ENCODE measurements around the gene RHEBL1. TPM values are rescaled to one million over a fixed set of nuclear protein-coding genes. Genes with fewer than 3 reads are reported as not detected.

RHEBL1 gene
- polyA plus RNA-seq, 1 donor (not counting 4 experiments of a cell fraction or from before 2014, with no cell fraction given), result 0.51 TPM

DNA sequence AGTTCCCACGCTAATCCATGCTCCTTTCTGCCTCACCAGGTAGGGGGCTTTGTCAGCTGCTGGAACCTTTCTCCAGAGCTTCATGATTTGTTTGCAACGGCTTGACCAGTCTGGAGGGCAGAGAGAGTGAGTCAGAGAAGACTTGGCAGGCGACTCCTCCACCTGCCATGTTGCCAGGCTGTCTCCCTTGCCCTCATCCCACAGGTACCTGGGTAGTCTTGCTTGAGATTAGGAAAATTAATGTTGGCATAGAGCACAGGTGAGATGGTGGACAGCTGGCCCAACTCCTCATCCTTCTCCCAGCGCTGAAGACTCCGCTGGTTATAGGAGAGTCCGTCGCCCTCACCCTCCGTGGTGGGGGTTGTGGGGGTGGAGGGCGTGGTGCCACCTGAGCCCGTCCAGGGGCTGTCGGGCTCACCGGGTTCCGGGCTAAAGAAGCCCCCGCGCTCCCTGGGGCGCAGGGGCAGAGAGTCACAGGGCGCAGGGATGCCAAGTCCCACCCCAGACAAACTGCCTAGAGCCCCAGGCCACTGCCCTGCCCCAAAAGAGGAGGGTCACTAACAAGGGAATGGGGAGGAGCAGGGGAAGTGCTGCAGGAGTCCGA is 27.8 kb downstream of the RHEBL1 start:
- Histone ChIP-seq H3K9ac (ENCODE audit: control insufficient read depth, extremely low read depth, insufficient read depth, low read length) (no peak overlapping the region), H3K27me3 (ENCODE audit: control insufficient read depth, extremely low read depth, insufficient read depth, low read length) (no peaks in the 10 kb centered on the region), H3K4me2 (ENCODE audit: control insufficient read depth, extremely low read depth, insufficient read depth, low read depth, low read length) (no peak overlapping the region), H2AFZ (ENCODE audit: control insufficient read depth, low read length) (no peak overlapping the region), H3K4me3 (ENCODE audit: control insufficient read depth in 2 of 3, extremely low read depth in 1 of 3, insufficient read depth in 2 of 3, low read depth in 1 of 3, low read length in 3 of 3) (no peak overlapping the region), H3K4me1 (ENCODE audit: control insufficient read depth, extremely low read depth, insufficient read depth, low read length) (no peaks in the 10 kb centered on the region), H3K36me3 (ENCODE audit: control insufficient read depth in 2 of 2, extremely low read depth in 1 of 2, insufficient read depth in 2 of 2, low read length in 2 of 2) (peaks cover 67 to 73% of the 10 kb centered on the region in 2 experiments), H3K79me2 (ENCODE audit: control insufficient read depth, insufficient read depth, low read length) (peaks cover 1% of the 10 kb centered on the region), H4K20me1 (ENCODE audit: control insufficient read depth, extremely low read depth, insufficient read depth, low read length) (no peaks in the 10 kb centered on the region), H3K9me3 (ENCODE audit: control insufficient read depth, low read depth, low read length) (no peaks in the 10 kb centered on the region), H3K27ac (ENCODE audit: control insufficient read depth, insufficient read depth, low read length) (no peak overlapping the region), H3K9me1 (ENCODE audit: control insufficient read depth, extremely low read depth, insufficient read depth, low read length) (peaks cover 2% of the 10 kb centered on the region)
- TF ChIP-seq EZH2 (IDR thresholded peaks at IDR 0.05; ENCODE audit: low read length), result no peak
- TF ChIP-seq, protein P1, sequence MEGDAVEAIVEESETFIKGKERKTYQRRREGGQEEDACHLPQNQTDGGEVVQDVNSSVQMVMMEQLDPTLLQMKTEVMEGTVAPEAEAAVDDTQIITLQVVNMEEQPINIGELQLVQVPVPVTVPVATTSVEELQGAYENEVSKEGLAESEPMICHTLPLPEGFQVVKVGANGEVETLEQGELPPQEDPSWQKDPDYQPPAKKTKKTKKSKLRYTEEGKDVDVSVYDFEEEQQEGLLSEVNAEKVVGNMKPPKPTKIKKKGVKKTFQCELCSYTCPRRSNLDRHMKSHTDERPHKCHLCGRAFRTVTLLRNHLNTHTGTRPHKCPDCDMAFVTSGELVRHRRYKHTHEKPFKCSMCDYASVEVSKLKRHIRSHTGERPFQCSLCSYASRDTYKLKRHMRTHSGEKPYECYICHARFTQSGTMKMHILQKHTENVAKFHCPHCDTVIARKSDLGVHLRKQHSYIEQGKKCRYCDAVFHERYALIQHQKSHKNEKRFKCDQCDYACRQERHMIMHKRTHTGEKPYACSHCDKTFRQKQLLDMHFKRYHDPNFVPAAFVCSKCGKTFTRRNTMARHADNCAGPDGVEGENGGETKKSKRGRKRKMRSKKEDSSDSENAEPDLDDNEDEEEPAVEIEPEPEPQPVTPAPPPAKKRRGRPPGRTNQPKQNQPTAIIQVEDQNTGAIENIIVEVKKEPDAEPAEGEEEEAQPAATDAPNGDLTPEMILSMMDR (optimal IDR thresholded peaks at IDR 0.05 in 1 of 3, IDR thresholded peaks at IDR 0.05 in 1 of 3, conservative IDR thresholded peaks at IDR 0.05 in 1 of 3; ENCODE audit: extremely low read depth in 1 of 3, insufficient read depth in 2 of 3, low read length in 3 of 3), result no peak
- DNase-seq (ENCODE audit: low read depth, low spot score) (no peak), FAIRE-seq (no peak)
- dilution Hi-C loops (cut with MboI; ENCODE audit: extremely low pct_ligation_motif_present, low sequenced_read_pairs), result no loop called here

DNA sequence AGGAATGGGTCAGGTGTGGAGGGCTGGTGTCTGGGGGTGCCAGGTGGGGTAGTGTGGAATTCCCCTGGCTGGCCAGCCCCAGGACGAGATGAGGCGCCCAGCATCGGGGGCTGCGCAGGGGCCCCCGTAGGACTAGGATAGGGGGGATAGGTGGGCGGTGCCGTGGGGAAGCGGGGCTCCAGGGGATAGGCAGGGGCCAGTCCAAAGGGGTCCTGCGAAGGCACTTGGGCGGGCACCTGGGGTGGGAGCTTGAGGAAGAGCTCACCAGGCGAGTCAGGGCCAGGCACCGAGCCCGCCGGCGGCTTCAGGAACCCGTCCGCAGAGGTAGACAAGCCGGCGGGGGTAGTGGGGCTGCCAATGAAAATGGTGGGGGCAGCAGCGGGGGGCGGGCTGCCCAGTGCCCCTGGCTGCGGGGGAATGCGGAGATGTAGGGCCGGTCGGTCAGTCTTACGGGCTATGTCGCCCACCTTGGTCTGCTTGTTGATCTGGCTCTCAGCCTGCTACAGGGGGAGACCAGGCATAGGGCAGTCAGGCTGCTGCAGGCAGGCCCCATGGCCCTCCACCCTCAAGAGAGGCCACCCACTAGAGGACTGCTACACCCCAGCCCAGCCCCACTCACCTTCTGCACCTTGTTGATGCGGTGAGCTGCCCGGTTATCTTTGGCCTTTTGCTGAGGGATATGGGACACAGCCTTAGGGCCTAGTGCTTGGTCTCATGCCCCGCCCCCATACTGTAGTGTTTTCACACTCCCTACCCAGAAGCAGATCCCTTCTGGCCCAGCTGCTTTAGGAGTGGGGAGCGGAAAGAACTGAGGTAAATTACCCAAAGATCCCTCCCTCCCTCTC is 28.5 kb downstream of the RHEBL1 start:
- TF ChIP-seq, protein P1 (optimal IDR thresholded peaks at IDR 0.05 in 1 of 3, IDR thresholded peaks at IDR 0.05 in 1 of 3, conservative IDR thresholded peaks at IDR 0.05 in 1 of 3; ENCODE audit: extremely low read depth in 1 of 3, insufficient read depth in 2 of 3, low read length in 3 of 3), result no peak
- no peak for TF ChIP-seq EZH2 (IDR thresholded peaks at IDR 0.05; ENCODE audit: low read length)
- Histone ChIP-seq H3K79me2 (ENCODE audit: control insufficient read depth, insufficient read depth, low read length) (peaks cover 3% of the 10 kb centered on the region), H3K9me1 (ENCODE audit: control insufficient read depth, extremely low read depth, insufficient read depth, low read length) (peaks cover 2% of the 10 kb centered on the region), H4K20me1 (ENCODE audit: control insufficient read depth, extremely low read depth, insufficient read depth, low read length) (no peaks in the 10 kb centered on the region), H3K36me3 (ENCODE audit: control insufficient read depth in 2 of 2, extremely low read depth in 1 of 2, insufficient read depth in 2 of 2, low read length in 2 of 2) (peaks cover 68 to 76% of the 10 kb centered on the region in 2 experiments), H3K4me2 (ENCODE audit: control insufficient read depth, extremely low read depth, insufficient read depth, low read depth, low read length) (no peak overlapping the region), H3K9ac (ENCODE audit: control insufficient read depth, extremely low read depth, insufficient read depth, low read length) (no peak overlapping the region), H3K9me3 (ENCODE audit: control insufficient read depth, low read depth, low read length) (no peaks in the 10 kb centered on the region), H3K4me3 (ENCODE audit: control insufficient read depth in 2 of 3, extremely low read depth in 1 of 3, insufficient read depth in 2 of 3, low read depth in 1 of 3, low read length in 3 of 3) (no peak overlapping the region), H3K4me1 (ENCODE audit: control insufficient read depth, extremely low read depth, insufficient read depth, low read length) (no peaks in the 10 kb centered on the region), H3K27me3 (ENCODE audit: control insufficient read depth, extremely low read depth, insufficient read depth, low read length) (no peaks in the 10 kb centered on the region), H2AFZ (ENCODE audit: control insufficient read depth, low read length) (no peak overlapping the region), H3K27ac (ENCODE audit: control insufficient read depth, insufficient read depth, low read length) (no peak overlapping the region)
- DNase-seq (ENCODE audit: low read depth, low spot score) (no peak), FAIRE-seq (no peak)
- dilution Hi-C loops (cut with MboI; ENCODE audit: extremely low pct_ligation_motif_present, low sequenced_read_pairs), result no loop called here

All from keratinocyte (primary cell).